Esophagus muscularis mucosa (tissue), 4 donors: ENCODE measurements around the gene HOXA11. TPM values are rescaled to one million over a fixed set of nuclear protein-coding genes. Genes with fewer than 3 reads are reported as not detected.

Experiments used
- DNase-seq: peaks from one replicate; pipeline ENCODE4 v3.0.0-alpha.2; 2017; ENCODE audit errors: extremely low spot score
- H3K27ac ChIP-seq, 4 donors: fragments of 200-600 bp; sonication (generic); replicated peaks in 1 of 4; 1 replicate in 3 of 4; 2 replicates in 1 of 4; pipeline ENCODE4 v1.5.1; 2016 to 2019; ENCODE audit warnings: mild to moderate bottlenecking in 1 of 4
- H3K27me3 ChIP-seq, 4 donors: fragments of 200-600 bp; sonication (generic); one replicate each; pipeline versions ENCODE4 v1.5.1 to v1.6.0; 2016 to 2019
- H3K36me3 ChIP-seq, 4 donors: fragments of 200-600 bp; sonication (generic); one replicate each; pipeline ENCODE4 v1.5.1; 2016 to 2019
- H3K4me1 ChIP-seq, 4 donors: fragments of 200-600 bp; sonication (generic); one replicate each; pipeline ENCODE4 v1.5.1; 2016 to 2019
- H3K4me3 ChIP-seq, 4 donors: fragments of 200-600 bp; sonication (generic); 1 replicate in 2 of 4; 2 replicates in 2 of 4; pipeline ENCODE4 v1.5.1; 2016 to 2019; ENCODE audit warnings: mild to moderate bottlenecking in 4 of 4, moderate library complexity in 1 of 4
- H3K9me3 ChIP-seq, 4 donors: fragments of 200-600 bp; sonication (generic); 1 replicate in 3 of 4; 2 replicates in 1 of 4; pipeline ENCODE4 v1.5.1; 2016 to 2019
- EP300 ChIP-seq: sonication (generic); formaldehyde crosslinking; IDR thresholded peaks from one replicate; pipeline ENCODE4 v1.6.1; 2017; ENCODE audit warnings: antibody characterized with exemption
- POLR2A ChIP-seq: fragments of 450-650 bp; IDR thresholded peaks from one replicate; pipeline ENCODE4 v1.6.1; 2017; ENCODE audit warnings: antibody characterized with exemption, moderate library complexity, mild to moderate bottlenecking, low read depth
- POLR2AphosphoS5 ChIP-seq, 2 donors: sonication (generic); formaldehyde crosslinking; IDR thresholded peaks; one replicate each; pipeline ENCODE4 v1.6.1; 2017; ENCODE audit warnings: antibody characterized with exemption in 2 of 2
- WGBS: methylation state at CpG from one replicate; pipeline ENCODE4 v1.1.5; 2018; 5-methylcytosine and 5-hydroxymethylcytosine counted together
- intact Hi-C: fragments of 100-400 bp; cut with DNase I; formaldehyde crosslinking; loops from one replicate; pipeline ENCODE4 v1.15.1; 2023
- total RNA-seq, 4 donors: library from RNA; depleted of rRNA; stranded (reverse); fragments of >200 nt; gene quantifications; one replicate each; pipeline versions ENCODE4 v1.1.0 to v1.2.1, GENCODE V29; 2016
- TF ChIP-seq, protein P1 (sequence below), 3 experiments: fragments of 200-600 bp in 2 of 3; fragments of 450-650 bp in 1 of 3; sonication (generic) in 2 of 3; IDR thresholded peaks; one replicate each; pipeline ENCODE4 v1.5.1; 2017 to 2019; ENCODE audit warnings: antibody characterized with exemption in 3 of 3, mild to moderate bottlenecking in 2 of 3, moderate library complexity in 1 of 3

HOXA11 gene
- total RNA-seq, 4 donors from 2014 or later: not detected

DNA sequence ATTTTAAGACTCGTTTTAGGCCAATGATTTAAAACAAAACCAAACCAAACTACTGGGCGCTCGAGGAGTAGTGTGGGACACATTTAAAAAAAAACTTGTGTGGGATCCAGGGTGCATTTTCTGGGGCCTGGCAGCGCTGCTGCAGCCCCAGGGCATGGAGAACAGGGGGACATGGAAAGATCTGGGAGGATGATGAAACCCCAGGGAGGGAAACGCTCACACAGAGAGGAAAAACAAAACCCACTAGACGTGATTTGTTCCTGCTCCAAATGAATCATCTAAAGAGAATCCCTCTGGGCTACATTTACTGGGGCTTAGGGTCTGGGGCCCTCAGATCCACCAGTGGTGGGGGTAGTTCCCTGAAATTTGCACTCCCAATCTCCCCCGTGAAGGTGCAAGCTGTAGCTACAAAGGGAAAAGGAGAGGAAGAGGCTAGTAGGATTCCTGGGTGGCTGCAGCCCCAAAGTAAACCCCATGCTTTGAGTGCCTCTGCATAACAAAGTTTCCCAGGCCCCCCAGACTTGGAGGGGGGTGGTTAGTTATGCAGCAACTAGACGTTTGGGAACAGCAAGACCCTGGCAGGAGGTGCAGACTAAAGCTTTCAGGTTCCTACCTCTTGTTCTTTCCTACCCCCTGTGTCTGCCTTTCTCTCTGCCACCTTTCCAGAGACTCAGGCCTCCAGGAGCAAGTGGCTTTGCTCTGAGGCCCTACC lies 29.4 kb upstream of the HOXA11 start:
- Histone ChIP-seq H3K4me1 (peaks cover 16 to 28% (median 22%) of the 10 kb centered on the region in 4 donors), H3K4me3 (no peak overlapping the region), H3K9me3 (no peaks in the 10 kb centered on the region), H3K36me3 (no peaks in the 10 kb centered on the region), H3K27ac (no peak overlapping the region), H3K27me3 (peaks cover 0 to 98% (median 42%) of the 10 kb centered on the region in 4 donors)
- TF ChIP-seq POLR2A (no peak), POLR2AphosphoS5 (IDR thresholded peaks at IDR 0.05) (no peak), EP300 (no peak)
- TF ChIP-seq, protein P1, sequence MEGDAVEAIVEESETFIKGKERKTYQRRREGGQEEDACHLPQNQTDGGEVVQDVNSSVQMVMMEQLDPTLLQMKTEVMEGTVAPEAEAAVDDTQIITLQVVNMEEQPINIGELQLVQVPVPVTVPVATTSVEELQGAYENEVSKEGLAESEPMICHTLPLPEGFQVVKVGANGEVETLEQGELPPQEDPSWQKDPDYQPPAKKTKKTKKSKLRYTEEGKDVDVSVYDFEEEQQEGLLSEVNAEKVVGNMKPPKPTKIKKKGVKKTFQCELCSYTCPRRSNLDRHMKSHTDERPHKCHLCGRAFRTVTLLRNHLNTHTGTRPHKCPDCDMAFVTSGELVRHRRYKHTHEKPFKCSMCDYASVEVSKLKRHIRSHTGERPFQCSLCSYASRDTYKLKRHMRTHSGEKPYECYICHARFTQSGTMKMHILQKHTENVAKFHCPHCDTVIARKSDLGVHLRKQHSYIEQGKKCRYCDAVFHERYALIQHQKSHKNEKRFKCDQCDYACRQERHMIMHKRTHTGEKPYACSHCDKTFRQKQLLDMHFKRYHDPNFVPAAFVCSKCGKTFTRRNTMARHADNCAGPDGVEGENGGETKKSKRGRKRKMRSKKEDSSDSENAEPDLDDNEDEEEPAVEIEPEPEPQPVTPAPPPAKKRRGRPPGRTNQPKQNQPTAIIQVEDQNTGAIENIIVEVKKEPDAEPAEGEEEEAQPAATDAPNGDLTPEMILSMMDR (IDR thresholded peaks at IDR 0.05): no peak
- 76% methylated on average over 8 of the region's 8 CpGs for WGBS
- no peak for DNase-seq
- intact Hi-C loops: loop anchor here (5.0 kb wide), 1 partner anchor 363 kb away; no protein-coding TSS in a partner anchor

GRCh38 chr7:27213433-27214238 lies 28.6 kb upstream of the HOXA11 start:
- peak overlapping the region in 2 of 4 donors; percentile 5 to 20 for H3K4me3 ChIP-seq

DNA sequence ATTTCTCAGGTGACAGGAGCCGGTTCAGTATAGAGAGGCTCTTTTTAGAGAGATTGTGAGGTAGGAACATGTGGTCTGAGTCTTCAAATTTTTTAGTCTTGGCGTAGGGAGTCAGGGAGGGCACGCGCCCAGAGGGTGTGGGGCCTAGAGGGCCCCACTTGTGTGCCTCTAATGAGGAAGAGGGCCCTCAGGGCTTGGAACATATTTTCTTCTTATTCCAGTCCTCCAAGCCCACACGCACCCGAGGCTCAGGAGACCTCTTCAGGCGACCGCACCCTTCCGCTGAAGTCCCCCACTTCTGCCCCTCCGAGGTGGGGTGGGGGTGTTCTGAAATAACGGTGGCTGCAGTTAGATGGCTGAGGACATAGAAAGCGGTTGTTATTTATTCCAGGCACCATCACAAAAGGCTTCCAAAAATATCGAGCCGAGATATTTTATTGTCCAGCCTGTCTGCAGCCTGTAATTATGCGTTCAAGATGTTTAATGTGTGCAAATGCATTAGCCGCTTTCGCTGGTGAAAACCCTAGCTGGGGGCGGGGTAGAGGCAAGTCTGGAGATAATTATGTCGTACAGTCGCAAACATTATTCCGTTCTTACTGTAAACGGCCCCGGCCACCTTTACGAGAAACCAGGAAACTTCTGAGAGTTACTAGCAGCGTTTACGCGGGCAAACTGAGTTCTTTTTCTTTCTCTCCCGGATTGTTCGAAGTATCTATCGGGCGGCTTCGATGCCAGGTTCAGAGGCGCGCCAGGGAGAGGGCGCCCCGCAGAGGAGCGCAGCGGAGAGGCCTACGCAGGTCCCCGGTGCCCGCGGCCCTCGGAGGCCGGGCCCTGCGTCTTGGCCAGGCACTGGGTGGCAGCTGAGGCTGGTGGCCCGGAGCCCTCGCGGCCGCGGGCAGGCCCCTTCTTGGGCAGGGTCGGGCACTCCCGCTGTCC lies 27.7 kb upstream of the HOXA11 start:
- TF ChIP-seq POLR2AphosphoS5 (IDR thresholded peaks at IDR 0.05): no peak
- TF ChIP-seq EP300: no peak
- no peak for TF ChIP-seq POLR2A
- TF ChIP-seq, protein P1 (IDR thresholded peaks at IDR 0.05): no peak
- intact Hi-C loops: loop anchor here (5.0 kb wide), 1 partner anchor 365 kb away; no protein-coding TSS in a partner anchor
- Histone ChIP-seq H3K36me3 (no peaks in the 10 kb centered on the region), H3K9me3 (no peaks in the 10 kb centered on the region), H3K4me3 (peak overlapping the region in 2 of 4 donors; percentile 5 to 20), H3K4me1 (peaks cover 16 to 28% (median 22%) of the 10 kb centered on the region in 4 donors), H3K27ac (no peak overlapping the region), H3K27me3 (peaks cover 0 to 100% (median 45%) of the 10 kb centered on the region in 4 donors)
- WGBS: 13% methylated on average over 31 of the region's 52 CpGs
- no peak for DNase-seq

More at GRCh38 chr7:27213433-27214238, 28.6 kb upstream of the HOXA11 start:
- TF ChIP-seq EP300 (no peak), POLR2AphosphoS5 (IDR thresholded peaks at IDR 0.05) (no peak), POLR2A (no peak)
- TF ChIP-seq, protein P1 (IDR thresholded peaks at IDR 0.05): no peak
- intact Hi-C loops: loop anchor here (5.0 kb wide), 1 partner anchor 364 kb away; no protein-coding TSS in a partner anchor
- no peak overlapping the region for H3K27ac ChIP-seq
- no peaks in the 10 kb centered on the region for H3K36me3 ChIP-seq
- DNase-seq: no peak
- peaks cover 0 to 98% (median 42%) of the 10 kb centered on the region in 4 donors for H3K27me3 ChIP-seq
- H3K4me1 ChIP-seq: peaks cover 16 to 28% (median 22%) of the 10 kb centered on the region in 4 donors
- 44% methylated on average over 23 of the region's 50 CpGs for WGBS
- no peaks in the 10 kb centered on the region for H3K9me3 ChIP-seq

DNA sequence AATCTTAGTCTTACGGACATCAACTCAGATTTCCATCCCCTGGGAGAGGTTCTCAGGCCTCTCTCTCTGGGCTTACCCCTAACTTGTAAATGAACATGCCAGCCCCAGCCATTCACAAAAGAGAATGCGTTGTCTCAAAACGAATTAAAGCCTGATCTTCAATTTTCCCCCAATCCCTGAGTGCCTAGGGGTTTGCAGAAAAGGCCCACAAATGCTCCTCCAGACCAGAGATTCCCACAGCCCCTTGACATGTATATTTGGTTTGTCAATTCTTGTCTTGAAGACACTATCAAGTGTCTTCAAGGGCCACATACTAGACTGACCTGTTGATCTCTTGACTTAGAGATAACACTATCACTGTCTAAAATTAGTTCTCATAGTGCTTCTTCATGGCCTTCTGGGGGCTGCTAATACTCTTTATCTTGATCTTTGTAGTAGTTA lies 26.8 kb upstream of the HOXA11 start:
- Histone ChIP-seq H3K9me3 (no peaks in the 10 kb centered on the region), H3K27ac (no peak overlapping the region), H3K4me3 (no peak overlapping the region), H3K27me3 (peaks cover 0 to 100% (median 45%) of the 10 kb centered on the region in 4 donors), H3K4me1 (peaks cover 16 to 28% (median 22%) of the 10 kb centered on the region in 4 donors), H3K36me3 (no peaks in the 10 kb centered on the region)
- no peak for TF ChIP-seq EP300
- TF ChIP-seq, protein P1 (IDR thresholded peaks at IDR 0.05): no peak
- no peak for TF ChIP-seq POLR2A
- TF ChIP-seq POLR2AphosphoS5 (IDR thresholded peaks at IDR 0.05): no peak
- intact Hi-C loops: loop anchor here (5.0 kb wide), 1 partner anchor 366 kb away; no protein-coding TSS in a partner anchor
- DNase-seq: no peak
- 32% methylated on average over 3 of the region's 3 CpGs for WGBS
